Measurements from ENCODE around the gene TMEM150C.

DNA sequence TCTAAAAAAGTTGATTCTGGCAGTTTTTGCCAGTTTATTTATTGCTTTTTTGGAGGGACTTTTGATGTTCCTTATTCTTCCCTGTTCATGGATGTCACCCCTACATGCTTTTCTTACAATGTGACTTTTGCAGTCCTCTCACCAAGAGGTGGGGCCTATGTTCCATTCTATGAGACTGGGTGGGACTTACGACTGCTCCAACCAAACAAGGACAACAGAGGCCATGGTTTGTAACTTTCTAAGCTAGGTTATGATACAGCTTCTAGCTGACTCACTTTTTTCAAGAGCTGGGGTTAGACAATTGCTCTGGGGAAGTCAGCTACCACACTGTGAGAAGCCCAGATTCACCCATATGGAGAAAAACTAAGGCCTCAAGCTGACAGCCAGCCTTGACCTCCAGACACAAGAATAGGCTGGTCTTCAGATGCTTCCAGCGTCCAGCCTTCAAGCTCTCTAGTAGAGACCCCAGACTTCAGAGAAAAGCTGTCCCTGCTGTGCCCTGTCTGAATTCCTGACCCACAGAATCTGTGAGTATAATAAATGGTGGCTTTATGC, 91.9 kb downstream of the TMEM150C start:
- TF ChIP-seq, protein P1, sequence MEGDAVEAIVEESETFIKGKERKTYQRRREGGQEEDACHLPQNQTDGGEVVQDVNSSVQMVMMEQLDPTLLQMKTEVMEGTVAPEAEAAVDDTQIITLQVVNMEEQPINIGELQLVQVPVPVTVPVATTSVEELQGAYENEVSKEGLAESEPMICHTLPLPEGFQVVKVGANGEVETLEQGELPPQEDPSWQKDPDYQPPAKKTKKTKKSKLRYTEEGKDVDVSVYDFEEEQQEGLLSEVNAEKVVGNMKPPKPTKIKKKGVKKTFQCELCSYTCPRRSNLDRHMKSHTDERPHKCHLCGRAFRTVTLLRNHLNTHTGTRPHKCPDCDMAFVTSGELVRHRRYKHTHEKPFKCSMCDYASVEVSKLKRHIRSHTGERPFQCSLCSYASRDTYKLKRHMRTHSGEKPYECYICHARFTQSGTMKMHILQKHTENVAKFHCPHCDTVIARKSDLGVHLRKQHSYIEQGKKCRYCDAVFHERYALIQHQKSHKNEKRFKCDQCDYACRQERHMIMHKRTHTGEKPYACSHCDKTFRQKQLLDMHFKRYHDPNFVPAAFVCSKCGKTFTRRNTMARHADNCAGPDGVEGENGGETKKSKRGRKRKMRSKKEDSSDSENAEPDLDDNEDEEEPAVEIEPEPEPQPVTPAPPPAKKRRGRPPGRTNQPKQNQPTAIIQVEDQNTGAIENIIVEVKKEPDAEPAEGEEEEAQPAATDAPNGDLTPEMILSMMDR (IDR thresholded peaks at IDR 0.05; ENCODE audit: low read depth, low read length, poor library complexity, severe bottlenecking): no peak
- TF ChIP-seq EZH2phosphoT487 (IDR thresholded peaks at IDR 0.05; ENCODE audit: borderline replicate concordance, low read length): no peak
